Spleen (tissue), 7 donors: Measurements from ENCODE around the gene PXMP2.

Experiments used
- POLR2A ChIP-seq, 3 donors: fragments of 450-650 bp; IDR thresholded peaks; one replicate each; pipeline ENCODE4 v1.5.1; 2017; ENCODE audit warnings: antibody characterized with exemption in 3 of 3, mild to moderate bottlenecking in 1 of 3
- POLR2AphosphoS5 ChIP-seq, 3 donors: sonication (generic); formaldehyde crosslinking; IDR thresholded peaks; one replicate each; pipeline ENCODE4 v1.5.1; 2017; ENCODE audit warnings: antibody characterized with exemption in 3 of 3
- TF ChIP-seq, protein P1 (sequence below), 11 experiments: fragments of 200-600 bp in 7 of 11; fragments of 450-650 bp in 4 of 11; sonication (generic) in 4 of 11; IDR thresholded peaks in 8 of 11; conservative IDR thresholded peaks in 3 of 11; 1 replicate in 7 of 11; 2 replicates in 4 of 11; pipeline versions ENCODE4 v1.4.0 to v1.8.0; 2016 to 2021; ENCODE audit warnings: antibody characterized with exemption in 11 of 11, inconsistent platforms in 4 of 11, mild to moderate bottlenecking in 1 of 11
- donor health status: DM: no; HTN: no; CAD: no; lungs with moderate emphysema.
- donor health status: DM: no; HTN: no; CAD: no.
- donor health status: DM: no; HTN: no; CAD: no.

DNA sequence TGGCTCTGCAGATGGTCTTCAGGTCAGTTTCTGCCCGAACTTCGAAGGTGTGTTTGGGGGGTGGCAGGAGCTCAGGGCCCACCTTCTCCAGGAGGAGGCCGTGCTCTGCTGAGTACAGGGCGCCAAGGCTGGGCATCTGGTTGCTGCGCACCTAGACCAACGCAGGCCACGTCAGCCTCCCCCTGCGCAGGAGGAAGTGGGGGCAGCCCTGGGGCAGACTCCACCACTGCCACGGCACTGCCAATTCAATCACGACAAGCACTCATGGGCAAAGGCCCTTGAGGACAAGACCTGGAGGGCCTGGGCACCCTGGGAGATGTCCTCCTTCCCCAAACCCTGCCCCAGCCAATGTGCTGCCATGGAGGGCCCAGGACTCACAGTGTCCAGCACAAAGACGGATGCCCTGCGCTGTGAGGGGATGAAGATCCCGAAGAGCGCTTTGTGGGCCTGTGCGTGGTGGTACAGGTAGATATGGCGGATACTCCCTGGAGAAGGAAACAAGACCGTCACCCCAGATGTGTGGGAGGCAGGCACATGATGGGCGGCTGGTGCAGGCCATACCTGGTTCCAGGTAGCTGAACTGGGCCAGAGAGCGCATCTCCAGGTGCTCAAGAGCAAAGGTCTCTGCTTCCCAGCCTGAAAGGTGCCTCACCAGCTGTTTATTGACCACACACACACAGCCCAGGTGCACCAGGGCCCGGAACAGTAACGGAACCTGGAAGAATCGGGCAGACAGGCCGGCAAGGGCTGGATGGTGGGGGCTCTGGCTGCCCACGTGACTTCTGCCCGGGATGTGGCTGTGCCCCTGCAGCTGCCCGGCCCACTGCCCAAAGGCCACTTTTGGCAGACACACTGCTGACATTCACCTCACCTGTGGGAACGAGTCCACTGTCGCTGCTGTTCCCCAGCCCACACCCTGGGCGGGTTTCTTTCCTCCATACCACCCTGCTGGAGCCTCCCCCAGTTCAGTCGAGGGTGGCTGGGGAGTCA is 44.2 kb upstream of the PXMP2 start:
- TF ChIP-seq POLR2A (IDR thresholded peaks at IDR 0.05) (no peak), POLR2AphosphoS5 (IDR thresholded peaks at IDR 0.05) (no peak)
- TF ChIP-seq, protein P1, sequence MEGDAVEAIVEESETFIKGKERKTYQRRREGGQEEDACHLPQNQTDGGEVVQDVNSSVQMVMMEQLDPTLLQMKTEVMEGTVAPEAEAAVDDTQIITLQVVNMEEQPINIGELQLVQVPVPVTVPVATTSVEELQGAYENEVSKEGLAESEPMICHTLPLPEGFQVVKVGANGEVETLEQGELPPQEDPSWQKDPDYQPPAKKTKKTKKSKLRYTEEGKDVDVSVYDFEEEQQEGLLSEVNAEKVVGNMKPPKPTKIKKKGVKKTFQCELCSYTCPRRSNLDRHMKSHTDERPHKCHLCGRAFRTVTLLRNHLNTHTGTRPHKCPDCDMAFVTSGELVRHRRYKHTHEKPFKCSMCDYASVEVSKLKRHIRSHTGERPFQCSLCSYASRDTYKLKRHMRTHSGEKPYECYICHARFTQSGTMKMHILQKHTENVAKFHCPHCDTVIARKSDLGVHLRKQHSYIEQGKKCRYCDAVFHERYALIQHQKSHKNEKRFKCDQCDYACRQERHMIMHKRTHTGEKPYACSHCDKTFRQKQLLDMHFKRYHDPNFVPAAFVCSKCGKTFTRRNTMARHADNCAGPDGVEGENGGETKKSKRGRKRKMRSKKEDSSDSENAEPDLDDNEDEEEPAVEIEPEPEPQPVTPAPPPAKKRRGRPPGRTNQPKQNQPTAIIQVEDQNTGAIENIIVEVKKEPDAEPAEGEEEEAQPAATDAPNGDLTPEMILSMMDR (IDR thresholded peaks at IDR 0.05 in 8 of 11, conservative IDR thresholded peaks at IDR 0.05 in 3 of 11) = no peak
